Fibroblast of skin of back (primary cell): ENCODE measurements around the gene LRP4. TPM values are rescaled to one million over a fixed set of nuclear protein-coding genes. Genes with fewer than 3 reads are reported as not detected.
"Not testable (repeated sequence)": the region's sequence is repeated elsewhere in the genome, so short reads cannot be mapped to it uniquely, and the experiment has no call there.

Experiments used
- DNase-seq: peaks from one replicate; pipeline ENCODE4 v3.0.0-alpha.2; 2013
- polyA plus RNA-seq, 2 experiments: library from polyadenylated mRNA; unstranded; fragments of 120-200 nt; gene quantifications; one replicate each; pipeline ENCODE4 v1.2.1, GENCODE V29; 2013; ENCODE audit not compliant: insufficient read length in 2 of 2

LRP4 gene, protein sequence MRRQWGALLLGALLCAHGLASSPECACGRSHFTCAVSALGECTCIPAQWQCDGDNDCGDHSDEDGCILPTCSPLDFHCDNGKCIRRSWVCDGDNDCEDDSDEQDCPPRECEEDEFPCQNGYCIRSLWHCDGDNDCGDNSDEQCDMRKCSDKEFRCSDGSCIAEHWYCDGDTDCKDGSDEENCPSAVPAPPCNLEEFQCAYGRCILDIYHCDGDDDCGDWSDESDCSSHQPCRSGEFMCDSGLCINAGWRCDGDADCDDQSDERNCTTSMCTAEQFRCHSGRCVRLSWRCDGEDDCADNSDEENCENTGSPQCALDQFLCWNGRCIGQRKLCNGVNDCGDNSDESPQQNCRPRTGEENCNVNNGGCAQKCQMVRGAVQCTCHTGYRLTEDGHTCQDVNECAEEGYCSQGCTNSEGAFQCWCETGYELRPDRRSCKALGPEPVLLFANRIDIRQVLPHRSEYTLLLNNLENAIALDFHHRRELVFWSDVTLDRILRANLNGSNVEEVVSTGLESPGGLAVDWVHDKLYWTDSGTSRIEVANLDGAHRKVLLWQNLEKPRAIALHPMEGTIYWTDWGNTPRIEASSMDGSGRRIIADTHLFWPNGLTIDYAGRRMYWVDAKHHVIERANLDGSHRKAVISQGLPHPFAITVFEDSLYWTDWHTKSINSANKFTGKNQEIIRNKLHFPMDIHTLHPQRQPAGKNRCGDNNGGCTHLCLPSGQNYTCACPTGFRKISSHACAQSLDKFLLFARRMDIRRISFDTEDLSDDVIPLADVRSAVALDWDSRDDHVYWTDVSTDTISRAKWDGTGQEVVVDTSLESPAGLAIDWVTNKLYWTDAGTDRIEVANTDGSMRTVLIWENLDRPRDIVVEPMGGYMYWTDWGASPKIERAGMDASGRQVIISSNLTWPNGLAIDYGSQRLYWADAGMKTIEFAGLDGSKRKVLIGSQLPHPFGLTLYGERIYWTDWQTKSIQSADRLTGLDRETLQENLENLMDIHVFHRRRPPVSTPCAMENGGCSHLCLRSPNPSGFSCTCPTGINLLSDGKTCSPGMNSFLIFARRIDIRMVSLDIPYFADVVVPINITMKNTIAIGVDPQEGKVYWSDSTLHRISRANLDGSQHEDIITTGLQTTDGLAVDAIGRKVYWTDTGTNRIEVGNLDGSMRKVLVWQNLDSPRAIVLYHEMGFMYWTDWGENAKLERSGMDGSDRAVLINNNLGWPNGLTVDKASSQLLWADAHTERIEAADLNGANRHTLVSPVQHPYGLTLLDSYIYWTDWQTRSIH (N-terminal part only)
- 7.8 TPM for polyA plus RNA-seq (2013, experiment 1 of 2; ENCODE audit: insufficient read length)
- 8.0 TPM for polyA plus RNA-seq (2013, experiment 2 of 2; ENCODE audit: insufficient read length)

DNA sequence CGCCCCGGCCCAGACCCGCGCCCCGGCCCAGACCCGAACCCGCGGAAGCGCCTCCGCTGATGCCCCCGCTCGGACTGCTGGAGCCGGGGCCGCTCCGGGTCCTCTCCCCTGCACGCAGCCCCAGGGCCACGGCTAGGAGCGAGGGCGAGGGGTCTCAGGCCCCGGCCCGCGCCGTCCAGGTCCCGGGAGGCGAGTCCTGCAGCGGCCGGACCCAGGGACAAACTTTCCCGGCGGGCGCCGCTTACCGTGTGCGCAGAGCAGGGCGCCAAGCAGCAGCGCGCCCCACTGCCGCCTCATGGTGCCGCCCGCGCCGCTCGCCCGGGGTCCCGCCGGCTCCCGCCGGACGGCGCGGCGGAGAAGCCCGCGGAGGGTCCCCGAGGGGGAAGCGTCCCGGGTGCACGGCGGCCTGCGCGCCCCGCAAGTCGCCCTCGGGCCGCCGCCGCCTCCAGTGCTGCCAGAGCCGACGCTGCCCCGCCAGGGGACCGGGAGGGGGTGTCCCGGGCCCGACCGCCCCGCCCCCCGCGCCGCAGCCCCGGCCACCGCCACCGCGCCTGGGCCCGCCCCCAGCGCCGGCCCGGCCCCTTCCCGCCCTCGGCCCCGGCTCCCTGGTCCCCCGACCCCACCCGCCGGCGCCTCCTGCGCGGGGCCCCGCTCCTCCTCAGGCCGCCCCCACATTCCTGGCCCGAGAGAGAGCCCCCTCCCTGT, at the start of gene LRP4:
Gene LRP4, minus strand, starts transcription at position 468 of the 705 bp plus-strand sequence. Its CDS starts 171 bp downstream, at position 297.
- DNase-seq = peak; percentile 43

DNA sequence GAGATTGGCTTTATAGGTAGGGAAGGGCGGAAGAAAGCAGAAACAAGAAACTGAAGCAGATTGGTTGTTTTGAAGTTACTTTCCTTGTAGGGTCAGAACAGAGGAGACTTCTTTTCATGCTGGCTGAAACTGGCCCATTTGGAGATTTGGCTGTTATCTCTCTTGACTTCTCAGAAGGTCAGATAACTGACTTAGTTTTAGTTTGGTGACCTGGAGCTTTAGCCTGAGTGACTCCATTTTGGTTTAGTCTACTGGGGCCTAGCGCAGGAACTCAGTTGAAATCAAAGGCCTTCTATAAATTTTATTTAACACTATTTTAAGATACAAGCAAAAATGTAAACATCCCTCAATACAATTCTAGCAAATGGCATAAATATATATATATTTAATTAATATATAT, 49.6 kb upstream of the LRP4 start:
- no peak for DNase-seq

DNA sequence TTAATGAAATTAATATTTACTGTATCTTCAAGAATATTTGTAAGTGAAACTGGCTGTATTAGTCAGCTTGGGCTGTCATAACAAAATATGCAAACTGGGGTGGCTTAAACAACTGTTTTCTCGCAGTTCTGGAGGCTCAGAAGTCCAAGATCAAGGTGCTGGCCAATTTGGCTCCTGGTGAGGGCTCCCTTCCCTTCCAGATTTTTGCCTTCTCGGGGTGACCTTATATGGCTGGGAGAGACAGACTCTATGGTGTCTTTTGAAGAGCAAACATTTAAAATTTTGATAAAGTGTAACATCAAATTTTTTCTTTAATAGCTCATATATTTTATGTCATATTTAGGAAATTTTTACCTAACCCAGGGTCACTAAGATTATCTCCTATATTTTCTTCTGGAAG, 48.4 kb upstream of the LRP4 start:
- DNase-seq = no peak

DNA sequence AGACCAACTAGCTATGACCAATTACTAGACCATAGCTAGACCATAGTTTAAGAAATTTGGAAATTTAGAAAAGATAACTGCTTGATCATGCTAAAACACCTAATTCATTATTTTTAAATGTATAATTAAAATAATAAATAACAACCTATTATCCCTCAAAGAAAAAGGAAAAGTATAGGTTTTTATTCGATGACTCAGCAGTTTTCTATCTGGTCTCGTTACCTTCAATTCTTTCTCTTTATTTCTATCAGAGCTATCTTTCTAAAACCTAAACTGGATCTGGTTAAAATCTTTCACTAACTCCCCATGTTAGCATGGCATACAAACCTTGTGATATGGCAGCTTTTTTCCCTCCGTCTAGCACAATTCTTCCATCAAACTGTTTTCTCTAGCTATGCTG, 45.5 kb upstream of the LRP4 start:
- no peak for DNase-seq

DNA sequence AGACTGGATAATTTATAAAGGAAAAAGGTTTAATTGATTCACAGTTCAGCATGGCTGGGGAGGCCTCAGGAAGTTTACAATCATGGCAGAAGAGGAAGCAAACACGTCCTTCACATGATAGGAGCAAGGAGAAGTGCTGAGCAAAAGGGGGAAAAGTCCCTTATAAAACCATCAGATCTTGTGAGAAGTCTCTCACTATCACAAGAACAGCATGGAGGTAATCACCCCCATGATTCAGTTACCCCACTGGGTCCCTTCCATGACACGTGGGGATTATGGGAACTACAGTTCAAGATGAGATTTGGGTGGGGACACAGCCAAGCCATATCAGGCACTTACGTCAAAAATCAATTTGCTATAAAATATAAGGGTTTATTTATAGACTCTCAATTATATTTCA, 43.5 kb upstream of the LRP4 start:
- not testable (repeated sequence) for DNase-seq

DNA sequence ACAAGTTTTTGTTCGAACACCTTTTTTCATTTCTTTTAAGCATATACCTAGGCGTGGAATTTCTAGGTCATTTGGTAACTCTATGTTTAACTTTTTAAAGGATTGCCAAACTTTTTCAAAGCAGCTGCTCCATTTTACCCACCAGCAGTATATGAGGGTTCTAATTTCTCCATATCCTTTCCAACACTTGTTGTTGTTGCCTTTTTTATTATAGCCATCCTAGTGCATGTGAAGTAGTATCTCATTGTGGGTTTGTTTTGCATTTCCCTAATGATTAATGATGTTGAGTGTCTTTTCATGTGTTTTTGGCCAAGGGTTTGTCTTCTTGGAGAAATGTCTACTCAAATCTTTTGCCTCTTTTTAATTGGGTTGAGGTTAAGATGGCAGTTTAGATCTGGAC, 42.7 kb upstream of the LRP4 start:
- no peak for DNase-seq

DNA sequence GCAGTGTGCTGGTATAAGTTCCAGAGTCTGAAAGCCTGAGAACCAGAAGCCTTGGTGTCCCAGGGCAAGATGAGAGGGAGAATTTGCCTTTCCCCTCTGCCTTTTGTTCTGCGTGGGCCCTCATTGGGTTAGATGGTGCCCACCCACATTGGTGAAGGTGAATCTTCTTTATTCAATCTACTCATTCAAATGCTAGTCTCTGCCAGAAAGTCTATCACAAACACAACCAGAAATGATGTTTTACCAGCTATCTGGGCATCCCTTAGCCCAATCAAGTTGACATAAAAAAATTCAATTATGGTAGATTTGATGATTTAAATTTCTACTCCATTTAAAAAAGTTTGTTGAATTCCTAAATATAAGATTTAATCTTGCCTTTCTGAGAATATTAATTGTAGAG, 40.4 kb upstream of the LRP4 start:
- no peak for DNase-seq

DNA sequence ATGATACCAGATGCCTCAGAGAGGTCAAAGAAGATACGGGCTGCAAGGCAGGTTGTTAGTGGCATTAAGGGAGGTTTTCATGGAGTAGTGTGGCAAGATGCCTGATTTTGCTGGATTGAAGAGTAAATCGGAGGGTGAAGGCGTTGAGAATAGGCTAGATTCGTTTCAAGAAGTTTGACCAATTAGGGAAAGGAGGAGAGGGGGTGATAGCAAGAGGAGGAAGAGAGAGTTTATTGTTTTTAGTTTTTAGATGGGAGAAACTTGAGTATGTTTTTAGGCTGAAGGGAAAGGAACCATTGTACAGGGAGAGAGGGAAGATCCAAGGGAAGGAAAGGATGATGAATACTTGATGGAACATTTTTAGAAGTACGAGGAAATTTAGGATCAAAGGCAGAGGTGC, 34.7 kb upstream of the LRP4 start:
- DNase-seq = no peak

DNA sequence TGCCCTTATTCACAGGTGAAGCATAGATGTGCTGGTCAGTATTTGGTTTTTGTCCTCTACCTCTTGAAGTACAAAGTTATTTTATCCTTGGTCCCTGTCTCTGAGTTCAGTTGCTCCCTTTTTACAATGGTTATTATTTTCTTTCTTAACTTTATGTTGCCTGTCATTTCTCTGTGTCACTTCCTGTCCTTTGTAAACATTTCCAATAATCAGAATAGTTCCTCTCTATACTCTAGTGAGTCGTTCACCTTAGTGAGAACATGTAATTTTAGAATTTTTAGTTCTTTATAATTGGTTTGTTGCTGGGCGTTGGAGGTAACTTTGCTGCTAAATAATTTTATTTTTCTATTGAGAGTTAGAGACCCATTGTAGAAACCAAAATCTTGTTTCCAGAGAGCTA, 34.2 kb upstream of the LRP4 start:
- no peak for DNase-seq

DNA sequence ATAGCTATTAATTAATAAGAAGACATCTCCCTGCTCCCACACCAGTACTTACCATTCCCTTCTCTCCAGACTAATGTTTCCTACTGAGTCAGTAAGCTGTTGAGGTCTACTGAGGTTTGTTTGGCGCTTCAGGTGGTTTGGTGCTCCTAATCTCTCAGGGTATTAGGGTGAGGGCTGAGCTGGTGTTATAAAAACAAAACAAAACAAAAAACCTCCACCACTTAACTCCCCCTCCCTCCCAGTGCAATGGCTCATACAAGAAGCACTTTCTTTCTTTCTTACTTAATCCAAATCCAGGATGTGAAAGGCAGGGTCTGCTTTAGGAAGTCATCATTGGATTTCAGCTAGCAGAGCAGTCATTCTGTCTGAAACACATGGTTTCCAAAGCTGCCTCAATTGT, 33.5 kb upstream of the LRP4 start:
- DNase-seq = no peak

DNA sequence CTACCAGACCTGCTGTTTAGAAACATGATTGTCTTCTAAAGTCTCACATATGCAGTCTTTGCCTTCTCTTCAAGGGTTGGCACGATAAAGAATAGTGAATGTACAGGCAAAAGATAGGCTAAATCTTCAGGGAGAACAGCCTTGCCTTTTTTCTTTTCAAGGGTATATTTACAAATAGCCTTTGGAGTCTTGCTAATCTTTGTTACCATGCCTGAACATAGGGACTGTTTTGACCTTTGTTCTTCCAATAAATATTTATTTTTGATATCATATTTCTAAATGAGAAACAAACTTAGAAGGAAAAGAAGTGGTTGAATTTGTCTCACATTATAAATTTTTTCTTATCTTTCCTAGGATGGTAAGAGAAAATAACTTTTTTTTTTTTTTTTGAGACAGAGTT, 30.9 kb upstream of the LRP4 start:
- no peak for DNase-seq

DNA sequence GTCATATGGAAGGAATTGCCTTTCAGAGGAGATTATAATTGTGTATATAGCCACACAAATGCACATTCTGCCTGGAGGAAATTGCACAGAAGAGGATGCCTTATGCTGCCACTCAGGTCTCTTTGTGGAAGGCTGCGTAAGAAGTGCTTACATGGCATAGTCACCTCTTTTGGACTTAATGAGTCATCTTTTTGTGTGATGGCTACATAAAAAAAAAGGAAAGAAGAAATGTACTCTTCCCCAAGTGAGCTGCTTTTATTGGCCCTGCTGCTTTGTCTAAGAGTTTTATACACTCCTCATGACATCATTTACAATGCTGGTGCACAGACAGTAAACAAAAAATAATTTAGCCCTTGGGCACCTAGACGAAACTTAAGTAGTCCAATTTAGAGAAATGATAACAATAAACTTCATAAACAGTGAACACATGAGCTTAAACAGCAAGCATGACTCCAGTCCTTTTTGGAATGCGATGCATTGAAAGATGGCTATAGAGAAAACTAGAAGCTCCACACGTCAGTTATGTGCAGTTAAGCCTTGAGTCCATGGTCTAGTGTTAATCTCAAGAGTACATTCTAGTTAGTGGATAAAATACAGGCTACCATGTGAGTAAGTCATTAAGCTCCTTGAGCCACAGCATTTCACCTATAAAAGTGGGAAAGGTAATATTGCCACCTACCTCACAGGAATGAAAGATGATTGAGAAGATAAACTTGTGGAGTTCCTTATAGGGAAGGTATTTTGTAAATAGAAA, 30.2 kb upstream of the LRP4 start:
- DNase-seq = peak; percentile 80

DNA sequence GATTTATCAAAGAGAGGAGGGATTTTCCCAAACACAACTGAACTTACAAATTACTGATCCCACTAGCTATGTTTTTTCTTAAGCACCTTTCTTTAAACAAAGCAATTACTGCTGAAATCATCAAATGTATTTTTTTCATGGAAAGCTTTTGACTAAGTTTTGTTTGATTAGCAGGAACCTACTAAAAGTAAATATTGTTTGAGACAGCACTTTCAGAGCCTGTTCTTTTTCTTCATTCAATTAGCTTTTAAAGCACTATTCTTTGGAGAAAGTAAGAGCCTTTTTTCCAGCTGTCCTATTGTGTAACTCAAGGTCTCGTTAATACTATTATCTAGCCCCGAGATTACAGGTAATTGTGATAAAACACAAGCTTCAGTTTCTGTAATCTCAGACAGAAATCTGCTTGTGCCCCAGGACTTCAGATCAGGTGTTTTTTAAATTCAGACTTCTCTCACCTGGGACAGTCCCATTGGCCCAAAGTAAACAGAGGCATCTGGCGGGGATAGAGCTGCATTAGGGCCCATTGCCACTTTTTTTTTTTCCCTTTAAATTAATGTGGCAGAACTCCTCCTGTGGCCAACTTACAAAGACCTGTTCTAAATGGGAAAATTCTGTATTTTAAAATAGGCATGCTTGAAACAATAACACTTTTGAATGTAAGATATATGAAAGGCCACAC, 29.2 kb upstream of the LRP4 start:
- DNase-seq = no peak

DNA sequence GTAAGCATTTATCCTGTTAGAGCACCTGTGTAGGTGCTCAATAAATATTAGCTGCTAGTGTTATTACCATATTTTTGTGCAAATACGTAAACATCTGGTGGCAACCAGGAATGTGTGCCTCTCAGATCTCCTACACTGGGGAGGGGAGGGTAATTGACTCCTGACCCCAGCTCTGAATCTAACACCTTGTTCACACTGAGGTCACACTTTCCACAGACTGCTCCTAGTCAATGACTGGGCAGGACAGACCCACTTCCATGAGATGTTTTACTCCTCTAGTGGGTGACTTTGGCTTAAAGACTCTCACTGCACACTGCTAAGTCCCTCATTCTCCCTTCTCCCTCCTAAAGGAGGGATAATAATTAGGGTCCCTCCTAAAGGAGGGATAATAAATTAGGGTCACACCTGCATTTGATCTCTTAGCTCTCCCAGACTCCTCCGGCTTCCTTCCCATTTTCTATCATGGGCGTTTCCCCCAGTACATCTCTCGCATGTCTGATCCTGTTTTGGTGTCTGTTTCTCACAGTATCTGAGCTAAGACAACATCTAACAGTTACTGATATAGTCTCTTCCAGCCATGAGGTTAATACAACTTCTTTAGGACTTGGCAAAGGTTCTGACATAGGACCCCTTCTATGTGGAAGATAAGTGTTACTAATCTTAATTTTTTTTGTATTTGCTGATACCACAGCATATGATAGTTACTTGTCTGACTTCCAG, 26.2 kb upstream of the LRP4 start:
- no peak for DNase-seq

DNA sequence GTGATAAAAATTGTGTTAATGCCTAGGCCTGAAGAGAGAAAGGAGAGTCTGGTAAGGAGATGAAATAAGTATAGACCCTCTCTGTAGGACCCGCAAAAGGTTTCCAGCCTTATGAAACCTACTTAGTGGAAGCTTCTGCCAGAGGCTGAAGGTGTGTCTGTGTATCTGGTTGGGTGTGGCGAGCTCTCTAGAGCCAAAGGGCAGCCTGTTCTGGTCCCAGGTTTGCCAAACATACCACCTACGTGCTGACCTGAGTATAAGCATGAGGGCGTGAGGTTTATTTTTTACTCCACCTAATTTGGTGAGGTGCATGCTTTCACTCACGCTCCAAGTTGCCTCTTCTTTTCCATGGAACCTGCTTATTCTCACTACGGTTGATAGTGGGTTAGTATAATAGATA, 23.8 kb upstream of the LRP4 start:
- DNase-seq = no peak

DNA sequence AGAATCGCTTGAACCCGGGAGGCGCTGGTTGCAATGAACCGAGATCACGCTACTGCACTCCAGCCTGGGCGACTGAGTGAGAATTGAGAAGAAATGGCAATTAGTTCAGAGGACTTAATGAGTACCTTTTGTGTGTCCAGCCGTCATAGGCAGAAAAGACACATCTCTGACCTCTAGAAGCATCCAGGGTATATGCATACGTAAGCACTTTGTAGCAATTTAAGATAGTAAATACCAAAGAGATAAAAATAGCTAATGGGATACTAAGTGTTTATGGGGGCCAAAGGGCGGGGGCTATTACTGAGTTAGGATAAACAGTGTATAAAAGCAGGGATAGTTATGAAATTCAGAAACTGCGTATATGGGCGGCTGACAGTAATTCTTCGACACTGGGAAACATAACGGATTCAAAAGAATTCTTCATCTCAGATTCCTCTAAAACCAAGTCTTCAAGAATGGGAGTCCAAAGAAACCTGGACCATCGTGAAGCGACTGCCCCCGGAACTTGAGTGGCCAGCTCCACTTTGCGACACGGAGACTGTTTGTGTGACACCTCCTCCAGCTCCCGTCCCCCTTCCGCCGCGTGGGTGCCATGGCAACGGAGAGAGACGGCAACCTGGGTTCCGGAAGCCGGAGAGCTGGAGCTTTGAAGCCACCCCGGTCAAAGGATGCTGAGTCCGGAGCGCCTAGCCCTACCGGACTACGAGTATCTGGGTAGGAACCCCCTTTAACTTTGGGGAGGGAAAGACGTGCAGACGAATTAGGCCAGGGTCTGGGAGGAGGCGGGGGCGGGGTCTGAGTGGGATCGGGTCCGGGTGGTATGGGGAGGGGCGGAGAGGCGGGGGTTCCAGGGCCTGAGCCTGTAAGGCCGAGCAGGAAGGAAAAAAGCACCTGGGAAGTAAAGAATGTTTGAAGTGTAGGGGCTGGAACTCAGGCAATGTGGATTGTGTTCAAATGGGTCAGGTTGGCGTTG, 18.1 kb upstream of the LRP4 start, which contains the start of gene CSTPP1:
Gene CSTPP1, plus strand, starts transcription at position 624 of the 973 bp plus-strand sequence. Its CDS starts 45 bp downstream, at position 669.
- DNase-seq = peak; percentile 93

DNA sequence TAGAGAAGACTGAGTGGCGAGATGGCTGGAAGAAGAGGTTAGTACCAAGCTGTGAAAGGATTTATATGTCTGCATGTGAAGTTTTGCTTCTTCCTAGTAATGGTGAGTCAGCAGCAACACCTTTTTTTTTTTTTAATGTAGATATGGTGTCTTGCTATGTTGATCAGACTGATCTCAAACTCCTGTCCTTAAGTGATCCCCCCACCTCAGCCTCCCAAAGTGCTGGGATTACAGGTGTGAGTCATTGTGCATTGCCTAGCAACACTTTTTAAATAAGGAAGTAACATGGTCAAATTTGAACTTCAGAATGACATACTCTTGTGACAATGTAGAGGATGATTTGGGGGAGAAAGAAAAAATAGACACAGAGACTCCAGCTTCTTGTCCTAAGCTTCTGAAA, 11.7 kb upstream of the LRP4 start:
- DNase-seq = peak; percentile 66

DNA sequence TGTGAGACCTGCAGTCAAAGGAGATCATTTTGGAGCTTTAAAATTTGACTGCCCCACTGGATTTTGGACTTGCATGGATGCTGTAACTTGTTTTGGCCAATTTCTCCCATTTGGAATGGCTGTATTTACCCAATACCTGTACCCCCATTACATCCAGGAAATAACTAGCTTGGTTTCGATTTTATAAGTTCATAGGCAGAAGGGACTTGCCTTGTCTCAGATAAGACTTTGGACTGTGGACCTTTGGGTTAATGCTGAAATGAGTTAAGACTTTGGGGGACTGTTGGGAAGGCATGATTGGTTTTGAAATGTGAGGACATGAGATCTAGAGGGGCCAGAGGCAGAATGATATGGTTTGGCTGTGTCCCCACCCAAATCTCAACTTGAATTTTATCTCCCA, 10.4 kb upstream of the LRP4 start:
- DNase-seq = not testable (repeated sequence)

DNA sequence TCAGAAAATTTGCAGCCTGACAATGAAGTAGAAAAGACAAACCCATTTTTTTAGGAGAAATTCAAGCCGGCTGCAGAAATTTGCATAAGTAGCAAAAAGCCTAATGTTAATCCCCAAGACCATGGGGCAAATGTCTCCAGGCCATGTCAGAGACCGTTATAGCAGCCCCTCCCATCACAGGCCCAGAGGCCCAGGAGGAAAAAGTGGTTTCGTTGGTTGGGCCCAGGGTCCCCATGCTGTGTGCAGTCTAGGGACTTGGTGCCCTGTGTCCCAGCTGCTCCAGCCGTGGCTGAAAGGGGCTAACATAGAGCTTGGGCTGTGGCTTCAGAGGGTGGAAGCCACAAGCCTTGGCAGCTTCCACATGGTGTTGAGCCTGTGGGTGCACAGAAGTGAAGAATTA, 9.6 kb upstream of the LRP4 start:
- DNase-seq = not testable (repeated sequence)
